GM08714 (cell line): ENCODE measurements around the gene CBFA2T2.
"Not testable (repeated sequence)": the region's sequence is repeated elsewhere in the genome, so short reads cannot be mapped to it uniquely, and the experiment has no call there.

ENCODE experiments used
- H3K4me3 ChIP-seq: fragments of 200-500 bp; sonication (Bioruptor generic); 2 replicates; pipeline ENCODE4 v1.5.1; 2014; ENCODE audit warnings: mild to moderate bottlenecking, low read length, inconsistent platforms
- ZNF274 ChIP-seq: IDR thresholded peaks from 2 replicates; pipeline ENCODE4 v1.6.1; 2012; ENCODE audit warnings: mild to moderate bottlenecking, low read depth, low read length

CBFA2T2 gene

GRCh38 chr20:33696448-33696847, 206.6 kb downstream of the CBFA2T2 start:
- no peak overlapping the region for H3K4me3 ChIP-seq
- no peak for TF ChIP-seq ZNF274

- no peak for TF ChIP-seq ZNF274
- H3K4me3 ChIP-seq: no peak overlapping the region
Observed at GRCh38 chr20:33697129-33697528, 207.2 kb downstream of the CBFA2T2 start.

- not testable (repeated sequence) for H3K4me3 ChIP-seq
Observed at GRCh38 chr20:33698966-33699365, 209.1 kb downstream of the CBFA2T2 start.
